H1 (cell line): Measurements from ENCODE around the gene ALDH4A1. TPM values are rescaled to one million over a fixed set of nuclear protein-coding genes. Genes with fewer than 3 reads are reported as not detected.

Experiments used
- CHD1 ChIP-seq: IDR thresholded peaks from 2 replicates; pipeline ENCODE4 v1.6.1; 2012; ENCODE audit warnings: low read depth, low read length, improper control_type of control experiment
- FOSL1 ChIP-seq: IDR thresholded peaks from 2 replicates; pipeline ENCODE4 v1.6.1; 2011; ENCODE audit warnings: mild to moderate bottlenecking, low read depth, low read length, moderate library complexity; ENCODE audit not compliant: insufficient read depth
- NRF1 ChIP-seq: IDR thresholded peaks from 2 replicates; pipeline ENCODE4 v1.6.1; 2011; ENCODE audit warnings: mild to moderate bottlenecking, low read depth, low read length, improper control_type of control experiment
- POLR2AphosphoS5 ChIP-seq: IDR thresholded peaks from 2 replicates; pipeline ENCODE4 v1.6.1; 2011; ENCODE audit warnings: low read depth, low read length
- RXRA ChIP-seq: IDR thresholded peaks from 2 replicates; pipeline ENCODE4 v1.6.1; 2011; ENCODE audit warnings: low read depth, mild to moderate bottlenecking, low read length, moderate library complexity; ENCODE audit not compliant: insufficient read depth
- SP2 ChIP-seq: IDR thresholded peaks from 2 replicates; pipeline ENCODE4 v1.6.1; 2012; ENCODE audit warnings: mild to moderate bottlenecking, low read length, inconsistent platforms
- TCF12 ChIP-seq: IDR thresholded peaks from 2 replicates; pipeline ENCODE4 v1.6.1; 2011; ENCODE audit warnings: low read depth, mild to moderate bottlenecking, low read length
- ZNF274 ChIP-seq: IDR thresholded peaks from 2 replicates; pipeline ENCODE4 v1.7.0; 2012; ENCODE audit warnings: low read length, borderline replicate concordance; ENCODE audit errors: extremely low read depth
- polyA plus RNA-seq, 7 experiments: library from polyadenylated mRNA; depleted of rRNA in 3 of 7; stranded (reverse) in 5 of 7; unstranded in 2 of 7; fragments of >200 nt in 5 of 7; fragments of 200-250 nt in 2 of 7; gene quantifications; 1 replicate in 5 of 7; 2 replicates in 1 of 7; 4 replicates in 1 of 7; pipeline versions ENCODE4 v1.2.1 to v1.2.3, GENCODE V29; 2011 to 2013; ENCODE audit warnings: missing spikeins in 2 of 7, mixed read lengths in 2 of 7
- total RNA-seq: library from RNA; stranded (reverse); fragmentation: NEBNext Ultra II Directional; extraction: Animal tissue kit (Norgen Biotek cat#: 25700); gene quantifications from 2 replicates; pipeline ENCODE4 v1.2.1, GENCODE V29; 2021

ALDH4A1 gene
- total and polyA plus RNA-seq, 2 of the 8 experiments (the other 6 are each of a cell fraction or from before 2014, with no cell fraction given), result 30.3 to 35.9 TPM

- TF ChIP-seq RXRA, result no peak
- no peak for TF ChIP-seq TCF12
- no peak for TF ChIP-seq NRF1
- no peak for TF ChIP-seq SP2
- TF ChIP-seq POLR2AphosphoS5, result no peak
- no peak for TF ChIP-seq ZNF274
- no peak for TF ChIP-seq FOSL1
- TF ChIP-seq CHD1, result no peak
- TF ChIP-seq, all 59 proteins: peak for 0
Measured at GRCh38 chr1:18926315-18927081, 24.1 kb upstream of the ALDH4A1 start (continued).
